AG08396 (cell line): Measurements from ENCODE around the gene PLEKHM2.
"Not testable (repeated sequence)": the region's sequence is repeated elsewhere in the genome, so short reads cannot be mapped to it uniquely, and the experiment has no call there.

Experiments
- DNase-seq: peaks from one replicate; pipeline ENCODE4 v3.0.0; 2012; ENCODE audit warnings: low spot score, mixed read lengths

PLEKHM2 gene, protein sequence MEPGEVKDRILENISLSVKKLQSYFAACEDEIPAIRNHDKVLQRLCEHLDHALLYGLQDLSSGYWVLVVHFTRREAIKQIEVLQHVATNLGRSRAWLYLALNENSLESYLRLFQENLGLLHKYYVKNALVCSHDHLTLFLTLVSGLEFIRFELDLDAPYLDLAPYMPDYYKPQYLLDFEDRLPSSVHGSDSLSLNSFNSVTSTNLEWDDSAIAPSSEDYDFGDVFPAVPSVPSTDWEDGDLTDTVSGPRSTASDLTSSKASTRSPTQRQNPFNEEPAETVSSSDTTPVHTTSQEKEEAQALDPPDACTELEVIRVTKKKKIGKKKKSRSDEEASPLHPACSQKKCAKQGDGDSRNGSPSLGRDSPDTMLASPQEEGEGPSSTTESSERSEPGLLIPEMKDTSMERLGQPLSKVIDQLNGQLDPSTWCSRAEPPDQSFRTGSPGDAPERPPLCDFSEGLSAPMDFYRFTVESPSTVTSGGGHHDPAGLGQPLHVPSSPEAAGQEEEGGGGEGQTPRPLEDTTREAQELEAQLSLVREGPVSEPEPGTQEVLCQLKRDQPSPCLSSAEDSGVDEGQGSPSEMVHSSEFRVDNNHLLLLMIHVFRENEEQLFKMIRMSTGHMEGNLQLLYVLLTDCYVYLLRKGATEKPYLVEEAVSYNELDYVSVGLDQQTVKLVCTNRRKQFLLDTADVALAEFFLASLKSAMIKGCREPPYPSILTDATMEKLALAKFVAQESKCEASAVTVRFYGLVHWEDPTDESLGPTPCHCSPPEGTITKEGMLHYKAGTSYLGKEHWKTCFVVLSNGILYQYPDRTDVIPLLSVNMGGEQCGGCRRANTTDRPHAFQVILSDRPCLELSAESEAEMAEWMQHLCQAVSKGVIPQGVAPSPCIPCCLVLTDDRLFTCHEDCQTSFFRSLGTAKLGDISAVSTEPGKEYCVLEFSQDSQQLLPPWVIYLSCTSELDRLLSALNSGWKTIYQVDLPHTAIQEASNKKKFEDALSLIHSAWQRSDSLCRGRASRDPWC

DNA sequence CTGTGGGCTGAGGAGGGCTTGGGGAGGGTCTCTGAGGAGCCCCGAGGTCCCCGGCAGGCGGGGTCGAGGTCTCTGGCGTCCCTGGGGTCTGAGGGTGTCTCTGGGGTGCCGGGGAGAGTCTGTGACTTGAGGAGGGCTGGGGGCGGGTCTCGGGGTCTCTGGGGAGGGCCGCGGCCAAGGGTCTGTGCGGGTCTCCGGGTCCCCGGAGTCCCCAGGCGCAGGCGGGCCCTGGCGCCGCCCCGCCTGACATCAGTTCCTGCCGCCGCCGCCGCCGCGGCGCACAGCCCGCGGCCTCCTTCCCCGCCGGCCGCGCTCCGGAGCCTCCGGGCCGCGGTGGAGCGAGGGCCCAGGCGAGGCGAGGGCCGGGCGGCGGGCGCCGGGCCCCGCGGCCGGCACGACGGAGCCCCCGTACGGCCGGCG is at the start of gene PLEKHM2:
PLEKHM2 (plus strand) TSS at position 279 of the 420 bp plus-strand sequence. CDS start 239 bp downstream, outside the sequence.
- DNase-seq, result peak; percentile 81

GRCh38 chr1:15636436-15636835 is 47.7 kb upstream of the PLEKHM2 start:
- no peak for DNase-seq

DNA sequence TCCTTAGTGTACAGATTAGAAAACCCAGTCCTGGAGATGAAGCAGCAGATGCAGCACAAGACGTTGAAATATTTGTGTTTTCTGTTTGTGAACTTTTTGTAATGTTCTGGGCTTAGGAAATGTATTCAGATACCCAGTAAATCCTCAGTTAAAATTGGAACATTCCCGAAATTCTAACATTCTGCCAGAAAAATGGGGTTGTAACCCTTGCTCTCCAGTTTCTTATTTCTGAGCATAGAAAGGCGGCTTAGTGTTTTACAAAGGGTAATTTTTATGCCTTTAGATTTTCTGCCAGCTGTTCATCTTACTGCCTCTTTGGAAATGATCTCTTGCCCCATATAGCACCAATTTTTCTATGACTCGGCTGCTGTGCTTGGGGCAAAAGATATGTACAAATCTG is 46.3 kb upstream of the PLEKHM2 start:
- no peak for DNase-seq

DNA sequence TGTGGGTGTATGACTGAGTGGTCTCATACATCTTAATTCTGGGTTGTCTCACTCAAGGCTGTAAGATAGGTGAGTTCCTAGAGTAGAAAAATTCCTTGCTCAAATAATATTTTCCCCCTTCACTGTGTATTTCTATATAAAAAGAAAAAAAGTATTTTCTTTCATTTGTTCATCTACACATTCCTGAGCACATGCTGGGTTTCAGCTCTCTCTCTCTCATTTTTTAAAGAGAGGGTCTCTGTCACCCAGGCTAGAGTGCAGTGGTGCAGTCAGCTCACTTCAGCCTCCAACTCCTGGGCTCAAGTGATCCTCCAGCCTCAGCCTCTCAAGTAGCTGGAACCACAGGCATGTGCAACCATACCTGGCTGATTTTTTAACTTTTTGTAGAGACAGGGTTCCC is 44.9 kb upstream of the PLEKHM2 start:
- no peak for DNase-seq

GRCh38 chr1:15639931-15640330 is 44.2 kb upstream of the PLEKHM2 start:
- DNase-seq, result no peak

DNA sequence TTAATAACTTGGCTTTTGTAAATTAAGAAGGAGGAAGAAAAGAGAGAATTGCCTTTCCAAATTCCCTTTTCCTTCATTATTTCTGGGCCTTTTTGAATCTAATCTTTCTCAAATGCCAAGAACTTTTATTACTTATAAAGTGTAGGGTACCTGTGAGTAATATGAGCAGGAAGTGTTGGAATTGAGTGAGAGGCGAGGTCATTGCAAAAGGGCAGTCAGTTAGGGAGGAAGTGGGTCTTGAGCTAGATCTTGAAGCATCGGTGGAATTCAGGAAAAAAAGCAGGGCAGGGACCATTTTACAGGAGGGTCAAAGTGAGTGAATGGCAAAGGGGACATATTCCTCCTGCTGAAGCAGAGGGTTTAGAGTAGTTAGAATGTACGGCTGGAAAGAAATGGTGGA is 43.5 kb upstream of the PLEKHM2 start:
- DNase-seq, result no peak

- DNase-seq, result no peak
Measured at GRCh38 chr1:15649937-15650336, 34.2 kb upstream of the PLEKHM2 start.

GRCh38 chr1:15650433-15650832 is 33.7 kb upstream of the PLEKHM2 start:
- DNase-seq, result no peak

DNA sequence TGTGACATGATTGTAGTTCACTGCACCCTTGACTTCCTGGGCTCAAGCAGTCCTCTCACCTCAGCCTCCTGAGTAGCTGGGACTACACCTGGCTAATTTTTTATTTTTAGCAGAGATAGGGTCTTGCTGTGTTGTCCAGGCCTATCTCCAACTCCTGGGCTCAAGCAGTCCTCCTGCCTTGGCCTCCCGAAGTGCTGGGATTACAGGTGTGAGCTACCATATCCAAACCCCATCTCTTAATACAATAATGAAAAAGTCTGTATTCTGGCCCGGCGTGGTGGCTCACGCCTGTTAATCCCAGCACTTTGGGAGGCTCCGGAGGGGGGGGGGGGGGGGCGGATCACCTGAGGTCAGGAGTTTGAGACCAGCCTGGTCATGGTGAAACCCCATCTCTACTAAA is 32.0 kb upstream of the PLEKHM2 start:
- DNase-seq, result not testable (repeated sequence)

DNA sequence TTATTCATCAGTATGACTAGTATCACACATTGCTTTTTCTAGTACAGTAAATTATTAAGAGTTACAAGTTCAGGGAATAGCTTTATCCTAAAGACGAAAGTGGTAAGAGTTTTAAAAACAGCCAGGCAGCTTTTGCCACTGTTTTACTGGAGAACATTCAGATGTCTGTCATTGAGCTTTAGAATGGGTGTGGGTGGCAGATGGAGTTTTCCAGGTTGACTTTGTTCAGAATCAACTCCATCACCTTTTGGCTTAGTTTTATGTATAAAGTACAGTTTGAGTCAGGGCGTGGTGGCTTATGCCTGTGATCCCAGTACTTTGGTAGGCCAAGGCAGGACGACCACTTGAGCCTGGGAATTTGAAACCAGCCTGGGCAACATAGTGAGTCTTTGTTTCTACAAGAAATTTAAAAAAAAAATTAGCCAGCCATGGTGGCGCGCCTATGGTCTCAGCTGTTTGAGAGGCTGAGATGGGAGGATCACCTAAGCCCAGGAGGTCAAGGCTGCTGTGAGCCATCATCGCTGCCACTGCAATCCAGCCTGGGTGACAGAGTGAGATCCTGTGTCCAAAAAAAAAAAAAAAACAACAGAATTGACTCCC is 29.9 kb upstream of the PLEKHM2 start:
- no peak for DNase-seq

DNA sequence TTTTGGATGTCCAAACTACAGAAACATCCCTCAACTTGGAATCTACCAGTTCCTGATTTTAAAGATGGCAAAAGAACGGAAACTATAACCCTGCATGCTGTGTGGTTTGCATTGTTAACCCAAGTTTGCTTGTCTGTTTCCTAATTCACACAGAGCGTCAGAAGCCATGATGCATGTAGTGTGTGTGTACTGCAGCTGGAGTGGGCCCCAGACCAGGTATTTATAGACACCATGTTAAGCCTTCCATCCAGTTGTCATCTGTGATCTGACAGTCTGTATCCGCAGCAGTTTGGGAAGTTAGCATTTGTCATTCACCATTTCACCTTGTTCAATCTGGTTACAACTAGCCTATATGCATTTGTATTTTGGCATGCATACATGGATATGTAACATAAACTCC is 27.7 kb upstream of the PLEKHM2 start:
- no peak for DNase-seq

DNA sequence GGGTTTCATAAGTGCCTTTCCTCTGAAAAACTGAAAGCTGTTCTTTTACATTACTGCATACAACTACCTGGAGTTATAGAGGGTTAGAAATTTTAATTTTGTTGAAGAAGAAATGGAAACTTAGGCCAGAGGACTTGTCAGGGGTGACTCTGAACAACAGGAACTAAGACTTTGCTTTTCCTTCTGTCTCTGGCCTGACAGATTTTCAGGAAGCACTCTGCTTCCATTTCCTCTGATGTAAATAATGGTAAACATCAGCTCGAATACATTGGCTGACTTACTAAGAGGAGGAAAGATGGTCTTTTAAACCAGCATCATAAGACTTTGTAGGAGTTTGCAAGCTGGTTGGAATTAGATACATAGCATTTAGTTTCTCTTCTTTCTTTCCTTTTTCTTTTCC is 27.1 kb upstream of the PLEKHM2 start:
- DNase-seq, result no peak

DNA sequence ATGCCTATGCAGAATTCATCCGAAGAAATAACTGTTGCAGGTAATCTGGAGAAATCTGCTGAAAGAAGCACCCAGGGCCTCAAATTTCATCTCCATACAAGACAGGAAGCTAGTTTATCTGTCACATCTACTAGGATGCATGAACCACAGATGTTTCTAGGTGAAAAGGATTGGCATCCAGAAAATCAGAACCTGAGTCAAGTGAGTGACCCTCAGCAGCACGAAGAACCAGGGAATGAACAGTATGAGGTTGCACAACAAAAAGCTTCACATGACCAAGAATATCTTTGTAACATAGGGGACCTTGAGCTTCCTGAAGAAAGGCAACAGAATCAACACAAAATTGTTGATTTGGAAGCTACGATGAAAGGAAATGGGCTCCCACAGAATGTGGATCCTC is 24.0 kb upstream of the PLEKHM2 start:
- no peak for DNase-seq

DNA sequence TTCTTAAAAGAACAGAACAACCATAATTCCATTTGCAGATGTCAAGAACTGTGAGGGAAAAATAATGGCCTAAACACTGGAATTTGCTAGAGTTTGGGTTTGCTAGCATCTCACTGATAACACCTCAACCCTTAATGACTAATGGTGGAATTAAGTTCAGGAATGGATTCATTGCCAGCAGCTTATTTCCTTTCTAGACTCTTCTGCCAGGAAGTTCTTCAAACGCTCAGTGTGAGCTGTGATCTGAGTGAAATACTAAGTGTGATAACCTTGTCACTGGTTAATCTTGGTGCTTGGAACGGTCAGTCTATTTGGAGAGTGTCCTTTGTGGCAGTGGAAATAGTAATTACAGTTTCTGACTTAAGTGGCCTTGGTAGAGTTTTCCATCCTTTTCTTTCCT is 21.6 kb upstream of the PLEKHM2 start:
- no peak for DNase-seq

DNA sequence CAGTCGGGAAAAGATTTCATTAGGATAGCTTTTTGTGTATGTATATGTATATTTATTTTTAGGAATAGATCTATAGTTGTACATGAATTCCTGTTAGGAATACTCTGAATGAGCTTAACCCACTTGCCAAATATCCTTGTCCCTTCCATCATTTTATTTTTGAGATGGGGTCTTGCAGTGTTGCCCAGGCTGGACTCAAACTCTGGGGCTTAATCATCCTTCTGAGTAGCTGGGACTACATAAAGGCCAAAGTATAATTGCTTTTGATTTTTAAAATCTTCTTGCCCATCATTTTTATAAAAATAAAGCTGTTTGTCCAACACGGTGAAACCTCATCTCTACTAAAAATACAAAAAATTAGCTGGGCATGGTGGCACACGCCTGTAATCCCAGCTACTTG is 20.2 kb upstream of the PLEKHM2 start:
- no peak for DNase-seq

DNA sequence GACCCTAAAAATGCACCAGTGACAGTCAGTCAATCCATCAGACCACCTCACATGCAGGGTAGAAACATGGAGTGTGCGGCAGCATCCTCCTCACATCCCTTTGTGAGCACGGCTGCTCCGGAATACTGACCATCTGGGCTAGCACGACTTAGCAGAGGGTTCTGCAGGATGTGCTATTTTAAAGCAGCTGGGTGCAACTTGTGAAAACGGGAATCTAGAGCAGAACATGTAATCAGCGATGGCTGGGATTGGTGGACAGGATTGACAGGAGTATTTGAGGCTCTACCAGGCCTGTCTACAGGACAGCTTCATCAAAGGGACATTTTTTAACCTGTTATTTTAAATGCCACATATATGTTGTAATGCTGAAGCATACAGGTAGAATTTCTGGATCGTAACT is 16.8 kb upstream of the PLEKHM2 start:
- no peak for DNase-seq

- no peak for DNase-seq
Measured at GRCh38 chr1:15668089-15668754, 15.9 kb upstream of the PLEKHM2 start.

GRCh38 chr1:15669074-15669473 is 15.0 kb upstream of the PLEKHM2 start:
- no peak for DNase-seq

- no peak for DNase-seq
Measured at GRCh38 chr1:15669864-15670263, 14.3 kb upstream of the PLEKHM2 start.

- DNase-seq, result no peak
Measured at GRCh38 chr1:15671430-15671829, 12.7 kb upstream of the PLEKHM2 start.

GRCh38 chr1:15674386-15675159 is 9.5 kb upstream of the PLEKHM2 start:
- no peak for DNase-seq
